Fibroblast of skin of left biceps (primary cell): ENCODE data around the gene KCNIP3.

ENCODE experiments used
- DNase-seq, 2 experiments: peaks; one replicate each; pipeline ENCODE4 v3.0.0-alpha.2; 2013; ENCODE audit warnings: low read depth in 2 of 2

Gene KCNIP3

DNA sequence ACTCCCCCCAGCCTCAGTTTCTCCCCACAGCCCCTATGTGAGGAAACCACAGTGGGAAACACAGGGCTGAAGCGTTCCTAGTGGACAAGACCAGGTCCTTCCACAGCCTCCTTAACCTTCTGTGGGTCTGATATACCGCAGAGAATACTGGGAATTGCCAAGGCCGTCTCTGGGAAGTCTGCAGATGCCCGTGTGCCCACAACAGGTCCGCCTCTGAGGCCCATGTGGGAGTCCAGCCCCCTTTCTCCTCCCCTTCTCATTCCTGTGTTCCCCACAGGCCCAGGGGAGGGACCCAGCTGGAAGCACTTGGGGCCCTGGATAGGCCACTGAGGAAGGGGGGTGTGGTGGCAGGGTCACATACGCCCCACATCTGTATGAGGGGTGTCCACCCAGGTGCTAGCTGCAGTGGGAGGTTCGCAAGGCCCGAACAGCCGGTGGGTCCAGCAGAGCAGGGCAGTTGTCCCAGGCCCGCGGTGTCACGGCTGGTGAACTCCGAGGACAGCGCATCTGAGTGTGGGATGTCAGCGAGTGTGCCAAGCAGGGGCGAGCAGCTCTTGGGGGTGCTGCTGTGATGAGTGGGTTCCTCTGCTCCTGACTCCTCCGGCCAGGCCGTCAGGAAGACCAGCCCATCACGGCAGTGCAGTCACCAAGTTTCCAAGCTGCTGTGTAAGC lies 2.4 kb upstream of the KCNIP3 start:
- DNase-seq: no peak

DNA sequence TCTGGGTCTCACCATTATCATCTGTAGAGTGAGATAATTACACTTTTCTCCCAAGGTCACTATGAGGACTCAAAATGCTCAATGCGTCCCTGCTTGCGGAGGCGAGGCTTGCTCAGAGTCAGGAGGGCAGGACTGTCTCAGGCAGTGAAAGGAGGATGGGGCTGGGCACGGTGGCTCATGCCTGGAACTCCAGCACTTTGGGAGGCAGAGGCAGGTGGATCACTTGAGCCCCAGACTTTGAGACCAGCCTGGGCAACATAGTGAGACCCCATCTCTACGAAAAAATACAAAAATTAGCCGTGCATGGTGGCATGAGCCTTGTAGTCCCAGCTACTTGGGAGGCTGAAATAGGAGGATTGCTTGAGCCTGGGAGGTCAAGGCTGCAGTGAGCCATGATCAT lies 1.8 kb upstream of the KCNIP3 start:
- DNase-seq: no peak

DNA sequence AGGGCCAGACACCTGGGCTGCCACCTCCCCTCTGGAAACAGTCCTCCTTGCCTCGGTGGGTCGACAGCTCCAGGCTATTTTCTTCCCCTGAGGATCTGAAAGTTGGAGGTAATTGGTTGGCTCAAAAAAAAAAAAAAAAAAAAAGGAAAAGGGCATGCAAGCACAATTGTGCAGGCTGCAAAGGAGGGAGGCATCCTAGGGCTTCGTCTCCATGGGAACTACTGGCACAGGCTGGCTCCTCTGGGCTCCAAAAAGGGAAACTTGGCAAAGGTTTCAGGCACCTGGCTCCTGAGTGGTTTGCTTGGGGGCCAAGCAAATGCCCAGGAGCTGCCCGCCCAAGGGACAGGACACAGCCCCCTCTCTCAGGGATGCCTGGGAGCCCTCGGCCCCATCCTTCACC lies 1.1 kb upstream of the KCNIP3 start:
- DNase-seq: no peak

DNA sequence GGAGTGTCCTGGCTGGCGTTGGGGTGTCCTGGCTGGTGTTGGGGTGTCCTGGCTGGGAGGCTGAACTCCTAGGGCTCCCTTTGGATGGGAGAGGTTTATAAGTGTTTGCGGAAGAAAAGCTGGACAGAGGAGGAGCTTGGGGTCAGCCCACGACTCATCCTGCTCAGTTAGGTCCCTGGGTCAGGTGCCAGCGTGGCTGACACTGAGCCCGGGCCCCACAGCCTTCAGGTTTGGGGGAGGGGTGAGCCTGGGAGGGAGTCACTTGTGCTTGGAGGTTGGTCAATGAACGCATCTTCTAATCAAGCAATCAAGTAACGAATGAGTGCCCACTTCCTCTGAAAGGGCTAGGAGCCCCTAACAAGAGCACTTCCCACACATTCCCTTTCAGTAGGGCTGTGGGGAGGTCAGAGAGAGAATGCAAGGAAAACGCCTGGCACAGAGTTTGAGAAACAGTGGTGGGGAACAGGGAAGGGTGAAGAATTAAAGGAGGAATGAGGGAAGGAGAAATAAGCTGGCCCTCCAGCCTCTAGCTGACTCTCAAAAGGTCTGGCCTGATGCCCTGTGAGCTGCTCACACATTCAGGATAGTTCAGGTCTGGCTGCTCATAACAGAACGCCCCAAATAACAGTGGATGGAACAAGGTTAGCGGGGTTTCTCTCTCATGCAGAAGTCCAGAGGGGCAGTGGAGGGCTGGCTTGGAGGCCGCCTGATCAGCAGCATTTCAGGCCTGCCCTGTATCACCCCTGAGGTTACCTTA lies 670 bp downstream of the KCNIP3 start:
- no peak for DNase-seq

DNA sequence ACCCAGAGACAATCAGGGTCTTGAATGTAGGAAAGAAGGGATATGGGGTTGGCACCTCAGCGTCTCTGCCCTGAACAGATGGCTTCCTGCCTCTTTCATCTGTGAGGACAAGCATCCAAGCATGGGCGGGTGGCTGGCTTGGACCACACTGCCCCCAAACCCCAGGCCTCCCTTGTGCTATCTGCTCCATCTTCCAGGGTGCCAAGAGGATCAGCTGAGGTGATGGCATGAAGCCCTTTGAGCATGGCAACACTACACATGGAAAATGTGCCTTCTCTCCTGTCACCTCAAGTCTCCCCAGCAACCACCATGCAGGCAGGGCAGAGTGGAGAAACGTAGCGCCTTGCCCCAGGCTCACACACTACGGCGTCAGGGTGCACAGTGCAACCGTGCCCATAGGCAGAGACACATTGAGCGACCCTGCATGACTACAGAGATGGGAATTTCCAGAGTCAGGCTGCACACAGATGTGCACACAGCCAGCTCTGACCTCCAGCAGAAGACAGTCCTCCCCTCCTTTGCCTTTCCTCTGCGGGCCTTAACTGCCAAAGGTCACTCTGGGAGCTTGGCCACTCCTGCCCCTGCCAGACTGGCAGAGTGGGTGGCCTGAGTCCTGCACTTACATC lies 1.5 kb downstream of the KCNIP3 start:
- DNase-seq: no peak

DNA sequence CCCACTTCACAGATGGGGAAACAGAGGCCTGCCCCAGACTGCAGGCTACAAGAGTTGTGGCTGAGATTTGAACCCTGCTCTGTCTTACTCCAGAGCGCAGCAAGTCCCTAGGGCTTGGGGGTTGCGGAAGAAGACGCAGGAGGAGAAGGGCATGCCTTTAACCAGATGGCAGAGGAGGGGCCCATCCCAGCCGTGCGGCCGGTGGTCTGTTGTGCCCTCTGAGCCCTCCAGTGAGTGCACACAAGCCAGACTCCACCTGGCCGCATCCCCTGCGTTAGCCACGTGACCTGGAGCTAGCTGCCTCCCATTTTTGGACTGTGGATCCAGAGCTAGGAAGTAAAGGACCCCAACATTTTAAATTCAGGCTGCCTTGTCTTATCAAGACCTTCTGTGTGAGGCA lies 2.8 kb downstream of the KCNIP3 start:
- no peak for DNase-seq

DNA sequence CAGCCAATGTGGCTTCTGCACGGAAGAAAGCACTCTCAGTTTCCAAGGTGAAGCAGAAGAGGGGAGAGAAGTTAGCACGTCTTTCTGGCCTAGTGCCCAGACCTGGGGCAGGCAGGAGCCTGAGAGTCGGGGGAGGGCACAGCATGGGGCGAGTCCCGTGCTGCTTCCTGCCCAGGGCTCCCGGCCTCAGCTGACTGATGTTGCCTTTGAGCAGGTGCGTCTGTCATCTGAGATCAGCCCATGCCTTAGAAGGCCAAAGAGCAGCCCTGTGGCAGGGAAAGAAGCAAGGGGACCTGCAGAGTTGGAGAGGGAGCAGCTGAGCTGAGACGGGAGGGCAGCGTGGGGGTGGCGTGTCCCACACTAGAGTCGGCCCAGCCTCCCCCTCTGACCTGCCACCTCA lies 3.3 kb downstream of the KCNIP3 start:
- DNase-seq: no peak

DNA sequence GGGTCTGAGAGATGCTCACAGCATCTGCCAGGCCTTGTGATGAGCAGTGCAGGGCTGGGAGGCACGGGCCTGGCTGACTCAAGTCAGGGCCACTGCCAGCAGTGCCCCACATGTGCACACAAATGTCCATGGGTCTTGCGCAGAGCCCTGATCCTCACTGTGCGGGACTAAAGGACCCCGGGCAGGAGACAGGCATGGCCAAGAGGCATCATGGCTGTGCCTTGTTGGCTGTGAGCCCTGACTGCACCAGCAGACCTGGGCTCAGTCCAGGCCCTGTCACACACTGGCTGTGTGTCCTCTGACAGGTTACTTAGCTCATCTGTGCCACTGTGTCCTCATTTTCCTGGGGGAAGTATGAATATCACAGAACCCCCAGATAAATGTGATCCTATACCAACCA lies 4.0 kb downstream of the KCNIP3 start:
- DNase-seq: no peak

DNA sequence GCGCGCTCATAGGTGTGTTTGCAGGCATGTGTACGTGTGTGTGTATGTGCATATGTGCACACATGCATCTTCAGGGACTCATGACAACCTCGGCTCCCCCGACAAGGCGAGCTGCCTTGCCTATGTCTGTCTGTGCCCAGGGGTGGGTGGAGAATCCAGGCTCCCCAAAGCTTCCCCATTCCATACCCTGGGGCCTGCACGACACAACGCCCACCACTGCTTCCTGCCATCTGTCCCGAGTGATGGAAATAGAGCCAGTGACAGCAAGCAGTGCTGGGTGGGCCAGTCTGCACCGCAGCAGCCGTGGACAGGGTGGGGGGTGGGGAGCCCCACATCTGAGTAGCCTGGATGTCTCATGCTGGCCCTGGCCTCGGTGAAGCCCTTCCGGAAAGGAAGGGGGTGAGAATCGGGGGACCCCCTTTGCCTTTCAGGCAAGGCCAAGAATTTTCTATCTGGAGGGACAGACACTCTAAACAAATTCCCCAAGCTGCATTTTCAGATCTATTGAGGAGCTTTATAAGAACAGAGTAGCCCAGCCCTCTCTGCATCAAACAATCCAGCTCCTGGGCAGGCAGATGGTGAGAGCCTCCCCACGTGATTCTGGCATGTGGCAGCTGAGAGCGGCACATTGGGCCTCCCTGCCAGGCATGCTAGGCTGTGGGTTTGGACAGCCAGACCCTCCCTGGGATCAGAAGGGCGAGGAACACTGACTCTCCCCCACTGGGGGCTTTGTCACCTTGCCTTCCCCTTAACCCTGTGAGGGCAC lies 4.9 kb downstream of the KCNIP3 start:
- no peak for DNase-seq

DNA sequence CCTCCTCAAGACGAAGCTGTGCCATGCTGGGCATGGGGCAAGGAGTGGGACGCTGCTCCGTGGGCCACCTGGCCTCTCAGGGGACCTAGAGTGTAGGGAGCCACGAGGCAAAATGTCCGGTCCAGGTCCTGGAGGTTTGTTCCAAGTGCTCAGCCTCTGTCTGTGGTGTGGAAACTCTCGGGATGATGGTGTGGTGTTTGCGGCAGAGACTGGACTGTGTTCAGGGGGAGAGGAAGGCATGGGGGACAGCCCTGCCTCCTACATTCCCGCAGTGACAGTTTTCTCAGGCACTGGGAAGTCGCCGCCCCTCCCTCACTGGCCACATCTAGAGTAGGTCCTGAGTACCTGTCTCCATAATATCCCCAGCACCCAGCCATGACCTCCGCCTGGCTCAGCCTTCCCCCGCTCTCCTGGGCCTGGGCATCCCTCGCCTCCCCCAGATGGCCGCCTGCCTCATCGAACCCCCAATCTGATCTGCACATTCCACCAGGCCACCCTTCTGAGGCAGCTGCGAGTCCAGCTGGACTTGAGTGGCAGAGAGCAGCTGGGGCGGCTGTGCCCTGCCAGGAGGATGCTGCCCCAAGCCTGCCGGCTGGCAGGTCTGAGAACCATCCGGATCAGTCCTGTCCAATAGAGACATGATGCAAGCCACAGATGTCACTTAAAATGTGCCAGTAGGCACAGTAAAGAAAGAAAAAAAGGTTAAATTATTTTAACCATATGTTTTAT lies 6.2 kb downstream of the KCNIP3 start:
- no peak for DNase-seq

DNA sequence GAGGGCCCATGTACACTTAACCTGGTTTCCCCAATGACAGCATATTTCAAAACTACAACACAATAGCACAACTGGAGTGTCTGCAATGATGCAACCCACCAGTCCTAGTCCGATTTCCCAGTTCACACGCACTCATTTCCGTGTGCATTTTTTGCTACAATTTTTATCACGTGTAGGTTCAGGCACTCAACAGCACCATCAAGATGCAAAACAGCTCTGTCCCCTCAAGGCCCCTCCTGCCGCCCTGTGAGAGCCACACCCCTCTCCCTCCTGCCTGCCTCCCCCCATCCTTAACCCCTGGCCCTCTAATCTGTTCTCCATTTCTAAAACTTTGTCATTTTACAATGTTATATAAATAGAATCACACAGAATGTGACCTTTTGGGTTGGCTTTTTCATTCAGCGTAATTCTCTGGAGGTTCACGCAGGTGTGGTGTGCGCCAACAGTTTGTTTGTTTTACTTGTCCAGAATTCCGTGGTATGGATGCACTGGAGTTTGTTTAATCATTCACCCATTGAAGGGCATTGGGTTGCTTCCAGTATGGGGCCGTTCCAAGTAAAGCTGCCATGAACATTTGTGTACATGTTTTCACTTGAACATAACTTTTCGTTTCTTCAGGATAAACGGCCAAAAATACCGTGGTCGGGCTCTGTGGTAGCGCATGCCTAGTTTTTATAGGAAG lies 8.4 kb downstream of the KCNIP3 start:
- no peak for DNase-seq

DNA sequence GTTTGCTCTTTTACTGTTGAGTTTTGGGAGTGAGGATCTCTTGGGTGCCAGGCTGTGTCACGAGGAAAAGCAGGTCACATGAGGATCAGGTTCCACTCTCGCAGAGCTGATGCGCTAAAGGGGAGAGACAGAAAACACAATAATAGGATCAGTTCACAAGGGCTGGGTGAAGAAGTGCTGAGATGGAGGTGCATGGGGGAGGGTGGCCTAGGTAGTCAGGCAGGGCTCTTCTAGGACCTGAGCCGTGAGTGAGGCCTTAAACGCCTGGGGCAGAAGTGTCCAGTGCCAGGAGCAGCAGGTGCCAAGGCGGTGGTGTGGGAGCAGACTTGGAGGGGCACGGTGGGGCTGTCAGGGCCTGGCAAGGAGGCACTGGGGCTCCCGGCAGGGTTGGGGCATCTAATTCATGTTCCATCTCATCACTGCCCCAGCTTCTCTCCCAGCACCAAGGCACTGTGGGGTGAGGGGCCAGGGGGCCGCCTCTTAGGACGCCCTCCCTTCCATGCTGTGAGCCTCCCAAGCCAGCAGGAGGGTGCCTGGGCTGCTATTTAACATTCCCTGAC lies 9.3 kb downstream of the KCNIP3 start:
- no peak for DNase-seq

DNA sequence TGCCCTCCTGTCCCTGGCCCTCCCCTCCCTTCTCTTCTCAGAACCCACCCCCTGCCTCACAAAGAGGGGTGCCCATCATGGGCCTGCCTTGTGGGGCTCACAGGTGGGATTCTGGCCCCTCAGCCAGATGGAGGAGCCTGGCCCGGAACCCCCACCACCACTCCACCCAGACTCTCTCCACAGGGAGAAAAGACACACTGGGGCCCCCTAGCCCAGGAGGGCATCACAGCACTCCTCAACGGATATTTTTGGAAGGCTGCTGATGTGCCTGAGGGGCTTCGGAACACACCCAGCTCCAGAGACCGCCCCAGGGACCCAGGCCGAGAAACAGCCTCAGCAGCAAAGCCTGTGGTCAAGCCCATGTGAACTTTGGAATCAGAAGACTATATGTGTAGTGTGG lies 9.9 kb downstream of the KCNIP3 start:
- no peak for DNase-seq

DNA sequence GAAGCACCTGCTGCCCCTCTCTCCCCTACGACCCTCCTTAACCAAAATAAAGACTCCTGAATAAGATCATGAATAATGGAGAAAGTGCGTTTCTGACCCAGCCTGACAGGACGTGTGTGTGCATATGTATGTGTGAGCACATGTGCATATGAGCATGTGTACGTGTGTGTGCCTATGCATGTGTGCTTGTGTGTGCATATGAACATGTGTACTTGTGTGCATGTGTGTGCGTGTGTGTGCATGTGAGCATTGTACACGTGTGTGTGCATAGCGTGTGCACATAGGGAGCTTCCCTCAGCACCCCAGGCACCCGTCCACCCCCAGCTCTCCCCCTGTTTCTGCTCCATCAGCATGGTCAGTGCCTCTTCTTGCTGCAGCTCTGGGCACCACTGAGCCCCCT lies 10.7 kb downstream of the KCNIP3 start:
- no peak for DNase-seq

DNA sequence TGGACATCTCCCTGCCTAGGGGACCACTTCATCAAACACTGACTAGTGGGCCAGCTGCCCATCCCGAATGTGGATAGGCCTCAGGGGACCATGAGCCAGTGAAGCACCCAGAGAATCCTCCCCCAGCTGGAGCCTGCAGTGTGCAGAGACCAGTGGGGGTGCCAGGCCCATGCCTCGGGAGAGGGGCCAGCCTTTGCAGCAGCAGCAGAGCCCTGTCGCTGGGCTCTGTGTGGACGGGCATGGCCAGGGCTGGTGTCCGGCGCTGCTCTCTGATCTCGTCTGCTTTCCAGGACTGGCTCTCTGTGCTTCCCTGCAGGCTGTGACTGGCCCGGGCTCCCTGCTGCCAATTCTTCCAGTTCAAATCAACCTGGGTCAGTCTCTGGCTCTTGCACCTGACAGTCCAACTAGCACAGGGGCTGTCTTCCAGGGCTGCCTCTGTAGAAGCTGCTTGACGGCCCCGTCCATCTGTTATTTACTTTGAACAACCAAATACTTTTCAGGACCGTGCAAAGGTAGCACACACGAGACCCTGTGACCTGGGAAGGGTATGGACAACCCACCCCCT lies 11.4 kb downstream of the KCNIP3 start:
- no peak for DNase-seq

DNA sequence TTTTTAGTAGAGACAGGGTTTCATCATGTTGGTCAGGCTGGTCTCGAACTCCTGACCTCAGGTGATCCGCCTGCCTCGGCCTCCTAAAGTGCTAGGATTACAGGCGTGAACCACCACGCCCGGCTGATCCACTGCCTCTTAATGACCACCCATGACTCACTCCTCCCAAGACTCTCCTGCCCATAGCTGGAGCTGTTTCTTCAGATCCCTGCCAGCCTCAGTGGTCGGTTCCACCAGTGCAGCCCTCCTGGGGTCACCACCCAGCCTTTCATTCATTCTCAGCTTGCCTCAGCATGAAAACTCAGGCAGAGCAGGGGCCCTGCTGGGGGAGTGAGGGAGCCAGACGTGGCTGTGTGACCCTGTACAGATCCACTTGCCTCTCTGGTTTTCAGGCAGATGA lies 12.5 kb downstream of the KCNIP3 start:
- no peak for DNase-seq

DNA sequence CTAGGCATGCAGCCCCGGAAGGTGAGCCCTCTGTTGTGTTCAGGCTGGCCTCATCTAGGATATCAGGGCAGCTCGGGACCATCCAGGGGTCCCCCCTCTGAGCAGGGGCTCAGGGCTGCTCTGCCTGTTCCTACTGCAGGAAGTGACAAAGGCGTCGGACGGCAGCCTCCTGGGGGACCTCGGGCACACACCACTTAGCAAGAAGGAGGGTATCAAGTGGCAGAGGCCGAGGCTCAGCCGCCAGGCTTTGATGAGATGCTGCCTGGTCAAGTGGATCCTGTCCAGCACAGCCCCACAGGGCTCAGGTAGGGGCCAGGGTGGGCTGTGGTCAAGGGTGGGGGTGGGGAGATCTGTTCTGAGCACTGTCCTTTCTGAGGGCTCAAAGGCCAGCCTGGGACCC lies 13.1 kb downstream of the KCNIP3 start:
- DNase-seq: no peak

DNA sequence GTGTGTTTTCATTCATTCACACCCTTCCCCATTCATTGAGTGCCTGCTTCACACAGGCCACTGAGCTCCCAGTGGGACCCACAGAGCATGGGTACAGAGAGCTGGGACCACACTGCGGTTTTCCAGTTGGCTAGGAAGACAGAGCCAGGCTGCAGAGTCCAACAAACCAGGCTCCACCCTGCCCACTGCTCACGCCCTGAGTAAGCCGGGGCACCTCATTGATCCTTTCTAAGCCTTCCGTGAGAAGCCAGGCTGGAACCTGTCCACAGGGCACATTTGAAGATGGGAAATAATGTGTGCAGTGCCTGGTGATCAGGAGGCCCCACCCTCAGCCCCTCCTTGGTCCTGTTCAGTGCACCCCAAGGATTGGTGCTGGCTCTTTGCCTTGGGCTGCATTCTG lies 13.5 kb downstream of the KCNIP3 start:
- DNase-seq: no peak

DNA sequence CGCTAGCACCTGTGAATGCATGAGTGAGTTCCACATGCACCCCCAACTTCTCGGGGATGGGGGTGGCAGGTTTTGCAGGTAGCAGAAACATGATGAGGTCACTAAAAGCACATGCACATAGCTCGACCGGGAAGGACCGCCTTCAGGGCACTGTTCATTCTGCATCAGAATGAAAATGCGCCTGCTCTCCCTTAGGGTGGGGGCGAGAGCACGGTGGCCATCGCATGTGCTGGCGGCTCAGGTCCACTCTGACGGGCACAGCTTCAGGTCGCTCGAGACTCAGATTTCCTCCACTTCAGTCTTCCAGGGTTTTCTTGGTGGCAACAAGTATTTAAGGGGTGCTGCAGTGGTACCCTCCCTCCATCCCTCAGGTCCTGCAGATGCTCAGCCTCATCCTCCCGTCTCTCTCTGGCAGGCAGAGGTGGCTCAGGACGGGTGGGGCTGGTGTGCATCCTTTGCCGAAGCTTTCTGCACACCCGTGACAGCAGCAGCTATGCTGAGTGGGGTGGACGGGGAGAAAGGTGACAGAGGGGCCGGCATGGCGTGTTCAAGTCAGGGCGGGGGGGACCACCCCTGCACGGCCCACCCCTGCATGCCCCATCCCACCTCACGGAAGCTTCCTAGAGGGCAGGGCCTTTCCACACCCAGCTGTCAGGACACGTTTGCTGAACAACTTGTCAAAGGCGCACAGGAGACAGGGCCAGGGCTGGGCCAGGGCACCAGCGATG lies 14.8 kb downstream of the KCNIP3 start:
- DNase-seq: no peak
